Glutamatergic neuron (in vitro differentiated cells): Measurements from ENCODE around the gene GRM7. TPM values are rescaled to one million over a fixed set of nuclear protein-coding genes. Genes with fewer than 3 reads are reported as not detected.

Experiments
- DNase-seq: peaks from one replicate; pipeline ENCODE4 v3.0.0; 2022
- H3K27ac Mint-ChIP-seq: one replicate; pipeline ENCODE4 v1.8.0; 2020; ENCODE audit warnings: mild to moderate bottlenecking, mixed read lengths, inconsistent platforms; ENCODE audit not compliant: unreplicated experiment
- H3K27me3 Mint-ChIP-seq: one replicate; pipeline ENCODE4 v1.8.0; 2020; ENCODE audit warnings: mild to moderate bottlenecking, moderate library complexity, mixed read lengths, inconsistent platforms; ENCODE audit not compliant: unreplicated experiment
- H3K36me3 Mint-ChIP-seq: one replicate; pipeline ENCODE4 v1.8.0; 2020; ENCODE audit warnings: mild to moderate bottlenecking, mixed read lengths, inconsistent platforms; ENCODE audit not compliant: unreplicated experiment
- H3K4me1 Mint-ChIP-seq: one replicate; pipeline ENCODE4 v1.8.0; 2020; ENCODE audit warnings: mild to moderate bottlenecking, low read depth, mixed read lengths, inconsistent platforms; ENCODE audit not compliant: unreplicated experiment
- H3K4me3 Mint-ChIP-seq: one replicate; pipeline ENCODE4 v1.8.0; 2020; ENCODE audit warnings: mild to moderate bottlenecking, mixed read lengths, inconsistent platforms; ENCODE audit not compliant: unreplicated experiment
- H3K9me3 Mint-ChIP-seq: one replicate; pipeline ENCODE4 v1.8.0; 2020; ENCODE audit warnings: mild to moderate bottlenecking, moderate library complexity, mixed read lengths, inconsistent platforms; ENCODE audit not compliant: unreplicated experiment
- total RNA-seq: library from RNA; stranded (reverse); fragmentation: NEBNext Ultra II Directional; extraction: Animal tissue kit (Norgen Biotek cat#: 25700); gene quantifications from one replicate; pipeline ENCODE4 v1.2.1, GENCODE V29; 2021; ENCODE audit not compliant: unreplicated experiment
- TF ChIP-seq, protein P1 (sequence below): fragments of 200-600 bp; sonication (generic); IDR thresholded peaks from one replicate; pipeline ENCODE4 v1.5.0; 2021; ENCODE audit not compliant: partially characterized antibody, unreplicated experiment

GRM7 gene
- total RNA-seq, 1 donor from 2014 or later: 1.4 TPM

GRCh38 chr3:7242303-7242635 is 381.4 kb downstream of the GRM7 start:
- Mint-ChIP-seq H3K36me3 (no peaks in the 10 kb centered on the region), H3K27ac (no peak overlapping the region), H3K9me3 (peaks cover 2% of the 10 kb centered on the region), H3K4me1 (no peaks in the 10 kb centered on the region), H3K27me3 (no peaks in the 10 kb centered on the region), H3K4me3 (no peak overlapping the region)
- DNase-seq: no peak
- TF ChIP-seq, protein P1, sequence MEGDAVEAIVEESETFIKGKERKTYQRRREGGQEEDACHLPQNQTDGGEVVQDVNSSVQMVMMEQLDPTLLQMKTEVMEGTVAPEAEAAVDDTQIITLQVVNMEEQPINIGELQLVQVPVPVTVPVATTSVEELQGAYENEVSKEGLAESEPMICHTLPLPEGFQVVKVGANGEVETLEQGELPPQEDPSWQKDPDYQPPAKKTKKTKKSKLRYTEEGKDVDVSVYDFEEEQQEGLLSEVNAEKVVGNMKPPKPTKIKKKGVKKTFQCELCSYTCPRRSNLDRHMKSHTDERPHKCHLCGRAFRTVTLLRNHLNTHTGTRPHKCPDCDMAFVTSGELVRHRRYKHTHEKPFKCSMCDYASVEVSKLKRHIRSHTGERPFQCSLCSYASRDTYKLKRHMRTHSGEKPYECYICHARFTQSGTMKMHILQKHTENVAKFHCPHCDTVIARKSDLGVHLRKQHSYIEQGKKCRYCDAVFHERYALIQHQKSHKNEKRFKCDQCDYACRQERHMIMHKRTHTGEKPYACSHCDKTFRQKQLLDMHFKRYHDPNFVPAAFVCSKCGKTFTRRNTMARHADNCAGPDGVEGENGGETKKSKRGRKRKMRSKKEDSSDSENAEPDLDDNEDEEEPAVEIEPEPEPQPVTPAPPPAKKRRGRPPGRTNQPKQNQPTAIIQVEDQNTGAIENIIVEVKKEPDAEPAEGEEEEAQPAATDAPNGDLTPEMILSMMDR: no peak

DNA sequence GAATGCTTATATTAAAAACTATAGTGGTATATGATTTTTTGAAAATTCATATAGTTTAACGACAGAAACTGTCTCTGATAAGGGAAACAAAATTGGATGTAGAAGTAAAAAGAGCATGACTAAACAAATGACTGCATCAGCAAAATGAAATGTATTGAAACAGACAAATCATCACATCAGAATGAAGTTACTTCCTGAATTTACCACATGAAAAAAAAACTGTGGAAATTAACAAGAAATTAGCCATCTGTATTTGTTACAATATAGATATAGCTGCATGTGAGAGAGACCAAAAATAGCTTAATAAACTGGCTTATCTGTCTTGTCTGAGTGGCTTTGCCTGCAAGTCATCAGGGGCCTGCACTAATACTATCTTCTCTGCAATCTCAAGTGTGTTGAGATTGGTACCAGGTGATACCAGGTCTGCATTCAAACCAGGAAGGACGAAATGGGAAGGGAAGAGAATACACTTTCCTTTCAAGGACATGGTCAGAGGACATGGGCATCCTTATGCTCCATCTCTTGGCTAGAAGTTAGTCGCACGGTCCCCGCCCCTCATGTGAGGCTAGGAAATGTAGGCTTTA is 388.7 kb downstream of the GRM7 start:
- no peak for DNase-seq
- Mint-ChIP-seq H3K9me3 (no peaks in the 10 kb centered on the region), H3K4me3 (no peak overlapping the region), H3K36me3 (no peaks in the 10 kb centered on the region), H3K27me3 (no peaks in the 10 kb centered on the region), H3K4me1 (no peaks in the 10 kb centered on the region), H3K27ac (no peak overlapping the region)
- TF ChIP-seq, protein P1: no peak

DNA sequence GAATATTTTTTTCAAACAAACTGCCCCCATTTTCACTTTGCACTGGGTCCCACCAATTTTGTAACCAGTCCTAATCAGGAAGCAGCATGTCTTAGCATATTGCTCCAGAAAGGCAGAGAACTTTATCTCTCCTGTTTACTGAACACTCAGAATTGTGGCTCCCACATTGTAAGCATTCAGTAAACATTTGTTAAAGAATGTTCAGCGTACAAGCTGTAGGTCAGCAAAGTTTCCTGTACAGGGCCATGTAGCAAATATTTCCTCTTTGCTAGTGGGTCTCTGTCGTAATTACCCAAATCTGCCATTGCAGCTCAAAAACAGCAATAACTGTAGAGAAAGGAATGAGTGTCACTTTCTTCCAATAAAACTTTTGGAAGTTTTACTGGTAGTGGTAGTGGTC is 393.3 kb downstream of the GRM7 start:
- TF ChIP-seq, protein P1: no peak
- Mint-ChIP-seq H3K4me1 (no peaks in the 10 kb centered on the region), H3K27ac (no peak overlapping the region), H3K36me3 (no peaks in the 10 kb centered on the region), H3K9me3 (no peaks in the 10 kb centered on the region), H3K27me3 (no peaks in the 10 kb centered on the region), H3K4me3 (no peak overlapping the region)
- no peak for DNase-seq

GRCh38 chr3:7260975-7261374 is 400.1 kb downstream of the GRM7 start:
- Mint-ChIP-seq H3K27ac (no peak overlapping the region), H3K27me3 (no peaks in the 10 kb centered on the region), H3K9me3 (peaks cover 5% of the 10 kb centered on the region), H3K4me1 (no peaks in the 10 kb centered on the region), H3K4me3 (no peak overlapping the region), H3K36me3 (no peaks in the 10 kb centered on the region)
- DNase-seq: no peak
- TF ChIP-seq, protein P1: no peak

DNA sequence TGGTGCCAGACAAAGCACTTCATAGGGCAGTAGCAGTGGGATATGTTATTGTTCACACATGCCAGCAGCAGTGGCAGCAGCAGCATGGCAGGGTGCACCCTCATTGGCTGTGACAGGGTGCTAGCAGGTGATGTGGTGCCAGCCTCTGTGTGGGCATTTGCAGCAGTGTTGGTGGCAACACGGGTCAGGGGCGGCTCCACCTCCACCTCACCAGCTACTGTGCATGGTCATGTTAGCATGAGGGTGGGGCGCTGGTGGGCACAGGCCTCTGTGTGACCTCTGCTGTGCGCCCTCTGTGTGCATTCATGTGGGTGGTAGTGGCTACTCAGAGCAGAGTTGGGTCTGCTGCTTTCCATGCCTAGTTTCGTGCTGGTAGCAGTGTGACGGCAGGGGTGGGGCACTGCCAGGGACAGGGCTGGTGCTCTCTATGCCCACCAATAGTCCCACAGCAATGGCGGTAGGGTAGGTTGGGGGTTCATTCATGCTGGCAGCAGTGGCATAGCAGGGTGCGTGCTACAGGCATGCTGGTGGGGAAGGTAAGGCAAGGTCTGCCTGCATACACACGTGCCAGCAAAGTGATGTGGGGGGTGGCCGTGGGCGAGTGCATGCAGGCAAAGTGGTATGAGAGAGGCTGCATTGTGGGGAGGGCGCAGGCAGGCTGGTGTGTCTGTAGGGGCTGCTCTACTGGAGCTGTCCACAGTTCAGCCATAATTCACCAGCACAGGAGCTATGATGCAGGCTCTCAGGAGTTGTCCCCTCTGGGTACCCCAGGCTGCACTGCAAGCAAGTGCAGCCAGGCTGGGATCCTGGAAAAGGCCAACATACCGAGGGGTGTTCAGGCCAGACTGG is 402.7 kb downstream of the GRM7 start:
- no peak overlapping the region for H3K27ac Mint-ChIP-seq
- no peak for DNase-seq
- no peak overlapping the region for H3K4me3 Mint-ChIP-seq
- no peaks in the 10 kb centered on the region for H3K36me3 Mint-ChIP-seq
- no peaks in the 10 kb centered on the region for H3K4me1 Mint-ChIP-seq
- TF ChIP-seq, protein P1: no peak
- H3K9me3 Mint-ChIP-seq: peaks cover 5% of the 10 kb centered on the region
- H3K27me3 Mint-ChIP-seq: no peaks in the 10 kb centered on the region
